Aortic smooth muscle cell (primary cell): ENCODE data around the gene BBS2. TPM values are rescaled to one million over a fixed set of nuclear protein-coding genes. Genes with fewer than 3 reads are reported as not detected.

ENCODE experiments used
- total RNA-seq: library from RNA; depleted of rRNA; stranded (reverse); fragments of >200 nt; gene quantifications from 2 replicates; pipeline ENCODE4 v1.2.3, GENCODE V29; 2014

BBS2 gene
- 64.7 and 65.5 TPM in 2 replicates for total RNA-seq

GRCh38 chr16:56519459-56520250 lies at the start of gene BBS2:
Gene BBS2 (minus strand): TSS chr16:56520024. CDS start chr16:56519862, 162 bp downstream.

GRCh38 chr16:56564793-56565477 lies 45.1 kb upstream of the BBS2 start, which contains the start of gene MT4:
Gene MT4 (plus strand): TSS chr16:56565073. CDS start chr16:56565129, 56 bp downstream.

GRCh38 chr16:56450986-56451752 lies 68.7 kb downstream of the BBS2 start, which contains the start of the genes NUDT21 and OGFOD1:
Gene NUDT21 (minus strand): TSS chr16:56451332. CDS start chr16:56451202, 130 bp downstream.
Gene OGFOD1 (plus strand): TSS chr16:56451554. CDS start chr16:56451613, 59 bp downstream.

Other genes starting within 250 kb of the BBS2 start
- gene AMFR, start 94.5 kb downstream of the BBS2 start, total RNA-seq, result 205 and 271 TPM in 2 replicates
- 53.8 and 59.7 TPM in 2 replicates for gene NUDT21, start 68.7 kb downstream of the BBS2 start, total RNA-seq
- gene OGFOD1, start 68.5 kb downstream of the BBS2 start, total RNA-seq, result 88.2 and 97.0 TPM in 2 replicates
- gene MT4, start 45.0 kb upstream of the BBS2 start, total RNA-seq, result not detected in 2 replicates
- not detected in 2 replicates for gene MT3, start 69.5 kb upstream of the BBS2 start, total RNA-seq
- gene MT2A, start 88.6 kb upstream of the BBS2 start, total RNA-seq, result 56.0 and 84.2 TPM in 2 replicates
- 78.0 and 90.1 TPM in 2 replicates for gene MT1E, start 105.8 kb upstream of the BBS2 start, total RNA-seq
- 1.1 and 2.0 TPM in 2 replicates for gene MT1M, start 112.6 kb upstream of the BBS2 start, total RNA-seq
- 0.44 TPM in 1 of 2 replicates, not detected in the other for gene MT1A, start 118.6 kb upstream of the BBS2 start, total RNA-seq
- not detected in 2 replicates for gene MT1B, start 131.9 kb upstream of the BBS2 start, total RNA-seq
- gene MT1F, start 137.9 kb upstream of the BBS2 start, total RNA-seq, result 0.19 and 0.79 TPM in 2 replicates
- not detected in 2 replicates for gene MT1G, start 148.0 kb upstream of the BBS2 start, total RNA-seq
- not detected in 2 replicates for gene MT1H, start 149.8 kb upstream of the BBS2 start, total RNA-seq
- 8.8 and 14.4 TPM in 2 replicates for gene MT1X, start 162.4 kb upstream of the BBS2 start, total RNA-seq
- 46.0 and 61.3 TPM in 2 replicates for gene NUP93, start 210.1 kb upstream of the BBS2 start, total RNA-seq